ENCODE measurements around the gene SP7. TPM values are rescaled to one million over a fixed set of nuclear protein-coding genes. Genes with fewer than 3 reads are reported as not detected.

SP7 gene
- total and polyA plus RNA-seq, 10 donors = not detected

GRCh38 chr12:53380794-53381730, 44.9 kb upstream of the SP7 start:
- WGBS, 5 donors = 11 to 22% (median 14%) methylated on average over 19 to 21 of the region's 21 CpGs
- H3K4me1 ChIP-seq = peaks cover 48 to 67% (median 63%) of the 10 kb centered on the region in 6 donors
- DNase-seq = peak; percentile 80
- H3K27ac ChIP-seq = peak overlapping the region in 7 of 8 donors; percentile 94 to 100 (median 99)
- TF ChIP-seq, protein P1, sequence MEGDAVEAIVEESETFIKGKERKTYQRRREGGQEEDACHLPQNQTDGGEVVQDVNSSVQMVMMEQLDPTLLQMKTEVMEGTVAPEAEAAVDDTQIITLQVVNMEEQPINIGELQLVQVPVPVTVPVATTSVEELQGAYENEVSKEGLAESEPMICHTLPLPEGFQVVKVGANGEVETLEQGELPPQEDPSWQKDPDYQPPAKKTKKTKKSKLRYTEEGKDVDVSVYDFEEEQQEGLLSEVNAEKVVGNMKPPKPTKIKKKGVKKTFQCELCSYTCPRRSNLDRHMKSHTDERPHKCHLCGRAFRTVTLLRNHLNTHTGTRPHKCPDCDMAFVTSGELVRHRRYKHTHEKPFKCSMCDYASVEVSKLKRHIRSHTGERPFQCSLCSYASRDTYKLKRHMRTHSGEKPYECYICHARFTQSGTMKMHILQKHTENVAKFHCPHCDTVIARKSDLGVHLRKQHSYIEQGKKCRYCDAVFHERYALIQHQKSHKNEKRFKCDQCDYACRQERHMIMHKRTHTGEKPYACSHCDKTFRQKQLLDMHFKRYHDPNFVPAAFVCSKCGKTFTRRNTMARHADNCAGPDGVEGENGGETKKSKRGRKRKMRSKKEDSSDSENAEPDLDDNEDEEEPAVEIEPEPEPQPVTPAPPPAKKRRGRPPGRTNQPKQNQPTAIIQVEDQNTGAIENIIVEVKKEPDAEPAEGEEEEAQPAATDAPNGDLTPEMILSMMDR (IDR thresholded peaks at IDR 0.05 in 8 of 11, conservative IDR thresholded peaks at IDR 0.05 in 3 of 11) = no peak
- TF ChIP-seq POLR2A (IDR thresholded peaks at IDR 0.05) (no peak), POLR2AphosphoS5 (IDR thresholded peaks at IDR 0.05) (no peak)
- no peaks in the 10 kb centered on the region for H3K9me3 ChIP-seq
- intact Hi-C loops (cut with DNase I; ENCODE audit: low total_unique reads) = no loop called here
- H3K4me3 ChIP-seq = peak overlapping the region; percentile 24 to 84 (median 54)
- peaks cover 0 to 51% (median 40%) of the 10 kb centered on the region in 6 donors for H3K36me3 ChIP-seq
- H3K27me3 ChIP-seq (replicated peaks in 1 of 7) = no peaks in the 10 kb centered on the region

- no peaks in the 10 kb centered on the region for H3K9me3 ChIP-seq
- 0 to 1% (median 0%) methylated on average over 9 to 67 of the region's 71 CpGs for WGBS, 5 donors
- intact Hi-C loops (cut with DNase I; ENCODE audit: low total_unique reads) = no loop called here
- peak within 1 kb of the TSS; percentile 43 to 84 (median 58) for H3K4me3 ChIP-seq
- TF ChIP-seq POLR2AphosphoS5 (IDR thresholded peaks at IDR 0.05) (peak; percentile 34 to 82 (median 78)), POLR2A (IDR thresholded peaks at IDR 0.05) (peak in 2 of 3 donors; percentile 6)
- TF ChIP-seq, protein P1 (IDR thresholded peaks at IDR 0.05 in 8 of 11, conservative IDR thresholded peaks at IDR 0.05 in 3 of 11) = no peak
- peaks cover 43 to 59% (median 55%) of the 10 kb centered on the region in 6 donors for H3K4me1 ChIP-seq
- peaks cover 0 to 43% (median 34%) of the 10 kb centered on the region in 6 donors for H3K36me3 ChIP-seq
- DNase-seq = peak; percentile 98
- peak within 1 kb of the TSS; percentile 94 to 100 (median 98) for H3K27ac ChIP-seq
- no peaks in the 10 kb centered on the region for H3K27me3 ChIP-seq (replicated peaks in 1 of 7)
Measured at GRCh38 chr12:53380104-53380793, 44.1 kb upstream of the SP7 start, which contains the start of gene SP1. Gene SP1, plus strand, starts transcription at chr12:53380176. Its CDS starts 116 bp downstream, at chr12:53380292.

DNA sequence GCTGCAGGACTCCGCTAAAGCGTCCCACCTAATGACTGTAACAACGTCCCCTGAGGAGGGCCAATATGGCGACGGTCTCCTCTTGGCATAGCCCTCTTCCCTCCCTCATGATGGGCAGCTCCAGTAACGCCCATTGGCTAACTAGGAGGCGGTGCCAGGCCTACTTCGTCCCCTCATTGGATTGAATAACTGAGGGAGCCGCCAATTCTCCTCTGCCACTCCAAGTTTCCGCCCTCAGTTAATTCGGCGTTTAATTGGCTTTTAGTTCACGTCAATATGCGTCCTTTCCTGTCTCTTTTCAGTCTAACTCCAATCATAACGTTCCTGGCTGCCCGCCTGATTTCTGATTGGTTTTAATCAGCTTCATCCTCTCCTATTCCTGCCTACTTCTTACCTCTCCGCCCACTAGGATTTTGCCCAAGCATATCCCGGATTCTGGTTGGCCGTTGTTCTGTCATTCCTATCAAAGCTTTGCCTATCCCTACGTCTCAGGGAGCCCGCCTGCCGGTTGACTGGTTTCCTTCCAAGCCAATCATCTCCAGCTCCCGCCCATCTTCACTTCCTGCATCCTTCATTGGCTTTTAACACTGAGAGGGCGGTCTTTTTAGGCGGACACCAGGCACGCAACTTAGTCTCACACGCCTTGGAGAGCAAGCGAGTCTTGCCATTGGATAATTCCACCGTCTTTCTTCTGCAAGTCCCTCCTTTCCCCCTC, 43.4 kb upstream of the SP7 start:
- Histone ChIP-seq H3K27me3 (replicated peaks in 1 of 7) (no peaks in the 10 kb centered on the region), H3K36me3 (peaks cover 0 to 36% (median 28%) of the 10 kb centered on the region in 6 donors), H3K4me3 (peak overlapping the region; percentile 43 to 84 (median 58)), H3K4me1 (peaks cover 36 to 52% (median 48%) of the 10 kb centered on the region in 6 donors), H3K9me3 (no peaks in the 10 kb centered on the region), H3K27ac (peak overlapping the region; percentile 94 to 100 (median 98))
- intact Hi-C loops (cut with DNase I; ENCODE audit: low total_unique reads) = no loop called here
- TF ChIP-seq POLR2AphosphoS5 (IDR thresholded peaks at IDR 0.05) = peak in 2 of 3 donors; percentile 94 to 98
- TF ChIP-seq POLR2A (IDR thresholded peaks at IDR 0.05) = peak; percentile 51 to 72 (median 69)
- TF ChIP-seq, protein P1 (IDR thresholded peaks at IDR 0.05 in 8 of 11, conservative IDR thresholded peaks at IDR 0.05 in 3 of 11) = peak in 5 of 11 experiments; percentile 5 to 45 (median 24)
- 0 to 1% (median 0%) methylated on average over 26 to 29 of the region's 29 CpGs for WGBS, 5 donors
- DNase-seq = peak; percentile 96
